ENCODE results near the gene SIGLEC11.

GRCh38 chr19:49988007-49988406 lies 27.0 kb upstream of the SIGLEC11 start:
- TF ChIP-seq CTCF (IDR thresholded peaks at IDR 0.05) (no peak), EP300 (IDR thresholded peaks at IDR 0.05) (no peak)
